Measurements from ENCODE around the gene CARD14.

The CARD14 gene

GRCh38 chr17:80185968-80186367 lies 16.1 kb downstream of the CARD14 start:
- no peak for DNase-seq (ENCODE audit: low read depth)

DNA sequence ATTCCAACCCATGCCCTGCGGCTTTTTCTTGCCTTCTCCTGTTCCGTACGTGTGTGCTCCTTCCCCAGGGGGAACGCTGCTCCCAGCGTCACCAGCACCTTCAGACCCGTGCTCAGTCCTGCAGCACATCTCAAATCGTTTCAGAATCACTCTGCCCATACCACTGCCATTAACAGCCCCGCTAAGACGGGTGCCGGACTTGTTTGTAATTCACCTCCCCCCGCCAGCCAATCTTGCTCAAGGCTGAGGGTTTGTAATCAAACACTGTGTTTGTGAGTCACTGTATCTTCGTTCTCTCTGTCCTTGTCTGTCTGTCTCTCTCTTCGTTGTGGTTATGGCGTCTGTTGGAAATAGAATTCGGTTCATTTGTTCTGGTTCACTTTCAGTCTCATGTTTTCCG lies 17.3 kb downstream of the CARD14 start:
- DNase-seq (ENCODE audit: low read depth): peak; percentile 83

DNA sequence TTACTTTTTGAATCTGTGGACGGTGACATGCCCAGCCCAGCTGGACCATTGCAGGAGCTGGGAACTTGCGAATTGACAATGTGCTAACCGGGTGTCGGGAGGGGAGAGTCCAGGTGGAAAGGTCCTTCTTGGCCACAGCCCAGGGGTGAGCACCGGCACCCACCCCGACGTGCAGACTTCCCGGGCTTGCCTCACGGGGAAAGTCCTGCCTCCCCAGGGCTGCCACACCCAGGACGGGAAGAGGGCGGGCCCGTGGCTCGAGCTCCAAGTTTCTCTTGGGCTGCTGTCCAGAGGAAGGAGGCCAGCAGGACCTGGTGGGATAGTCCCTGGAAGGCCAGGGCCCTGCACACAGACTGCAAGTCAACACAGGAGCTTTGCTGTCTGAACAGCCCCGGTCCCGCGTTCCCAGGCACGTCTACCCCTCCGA lies 17.7 kb downstream of the CARD14 start:
- peak; percentile 13 for DNase-seq (ENCODE audit: low read depth)

GRCh38 chr17:80189611-80190010 lies 19.8 kb downstream of the CARD14 start:
- DNase-seq (ENCODE audit: low read depth): no peak

- no peak for DNase-seq (ENCODE audit: low read depth)
Measured at GRCh38 chr17:80190716-80191115, 20.9 kb downstream of the CARD14 start.

DNA sequence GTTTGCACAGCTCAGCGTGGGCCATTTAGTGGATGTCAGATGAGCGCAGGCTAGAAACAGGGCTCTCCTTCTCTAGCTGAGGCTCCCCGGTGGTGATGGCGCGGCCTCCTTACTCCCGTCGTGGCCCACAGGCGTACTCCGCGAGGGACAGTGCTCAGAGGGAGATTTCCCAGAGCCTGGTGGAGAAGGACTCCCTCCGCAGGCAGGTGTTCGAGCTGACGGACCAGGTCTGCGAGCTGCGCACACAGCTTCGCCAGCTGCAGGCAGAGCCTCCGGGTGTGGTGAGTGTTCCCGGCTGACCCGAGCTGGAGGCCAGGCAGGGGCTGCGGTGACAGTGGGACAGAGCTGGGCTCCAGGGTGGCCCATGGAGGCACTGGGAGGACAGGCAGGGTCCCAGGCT lies 21.4 kb downstream of the CARD14 start:
- no peak for DNase-seq (ENCODE audit: low read depth)

DNA sequence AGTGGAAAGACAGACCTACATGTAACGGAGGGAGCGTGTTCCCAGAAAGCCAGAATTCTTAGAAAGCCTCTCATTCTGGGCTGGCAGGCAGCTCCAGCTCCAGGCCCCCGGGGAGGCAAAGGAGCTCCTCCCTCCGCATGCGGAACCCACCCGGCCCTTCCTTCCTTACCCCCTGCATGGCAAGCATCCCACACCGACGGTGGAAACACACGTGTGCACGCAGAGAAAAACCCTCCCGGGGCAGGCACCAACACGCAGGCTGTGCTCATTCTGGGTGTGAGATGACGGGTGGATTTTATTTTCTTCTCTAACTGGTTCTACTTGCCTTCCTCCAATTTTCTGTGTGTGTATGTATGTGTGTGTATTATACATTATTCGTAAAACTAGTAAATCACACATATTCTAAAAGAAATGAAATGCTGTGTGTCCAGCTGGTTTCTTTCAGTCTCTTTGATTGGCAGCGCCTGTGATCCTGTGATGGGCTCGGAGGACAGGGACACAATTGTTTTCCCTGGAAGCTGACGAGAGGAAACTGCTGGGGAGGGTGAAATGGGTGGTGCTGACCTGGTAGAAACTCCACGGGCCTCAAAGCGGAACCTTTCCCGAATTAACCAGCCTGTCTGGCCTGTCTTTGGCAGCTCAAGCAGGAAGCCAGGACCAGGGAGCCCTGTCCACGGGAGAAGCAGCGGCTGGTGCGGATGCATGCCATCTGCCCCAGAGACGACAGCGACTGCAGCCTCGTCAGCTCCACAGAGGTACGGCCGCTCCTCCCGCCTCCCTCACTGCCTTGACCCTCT lies 22.2 kb downstream of the CARD14 start:
- DNase-seq (ENCODE audit: low read depth): no peak

DNA sequence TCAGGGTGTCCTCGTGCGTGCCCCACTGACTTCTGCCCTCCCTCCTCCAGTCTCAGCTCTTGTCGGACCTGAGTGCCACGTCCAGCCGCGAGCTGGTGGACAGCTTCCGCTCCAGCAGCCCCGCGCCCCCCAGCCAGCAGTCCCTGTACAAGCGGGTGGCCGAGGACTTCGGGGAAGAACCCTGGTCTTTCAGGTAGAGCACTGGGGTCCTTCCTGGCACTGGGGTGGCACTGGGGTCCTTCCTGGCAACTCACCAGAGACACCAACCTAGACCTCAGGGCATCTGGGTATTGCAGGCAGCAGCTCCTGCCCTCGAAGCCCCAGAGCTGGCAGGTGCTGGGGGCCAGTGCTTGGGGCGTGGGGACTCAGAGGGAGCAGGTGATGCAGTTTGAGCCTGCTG lies 25.3 kb downstream of the CARD14 start:
- DNase-seq (ENCODE audit: low read depth): no peak

GRCh38 chr17:80195671-80196529 lies 26.1 kb downstream of the CARD14 start:
- DNase-seq (ENCODE audit: low read depth): no peak

DNA sequence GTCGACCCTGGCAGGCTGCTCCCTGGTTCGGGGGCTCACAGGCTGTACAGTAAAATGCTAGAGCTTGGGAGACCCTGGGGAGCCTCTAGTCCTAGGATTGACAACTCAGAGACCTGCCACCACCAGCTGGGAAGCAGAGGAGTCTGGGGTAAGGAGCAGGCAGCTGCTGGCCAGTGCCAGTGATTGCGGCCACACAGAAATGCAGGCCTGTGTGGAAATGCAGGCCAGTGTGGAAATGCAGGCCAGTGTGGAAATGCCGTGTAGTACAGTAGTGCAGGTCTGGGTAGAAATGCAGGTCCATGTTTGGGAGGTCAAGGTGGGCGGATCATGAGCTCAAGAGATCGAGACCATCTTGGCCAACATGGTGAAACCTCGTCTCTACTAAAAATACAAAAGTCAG lies 26.8 kb downstream of the CARD14 start:
- DNase-seq (ENCODE audit: low read depth): no peak

DNA sequence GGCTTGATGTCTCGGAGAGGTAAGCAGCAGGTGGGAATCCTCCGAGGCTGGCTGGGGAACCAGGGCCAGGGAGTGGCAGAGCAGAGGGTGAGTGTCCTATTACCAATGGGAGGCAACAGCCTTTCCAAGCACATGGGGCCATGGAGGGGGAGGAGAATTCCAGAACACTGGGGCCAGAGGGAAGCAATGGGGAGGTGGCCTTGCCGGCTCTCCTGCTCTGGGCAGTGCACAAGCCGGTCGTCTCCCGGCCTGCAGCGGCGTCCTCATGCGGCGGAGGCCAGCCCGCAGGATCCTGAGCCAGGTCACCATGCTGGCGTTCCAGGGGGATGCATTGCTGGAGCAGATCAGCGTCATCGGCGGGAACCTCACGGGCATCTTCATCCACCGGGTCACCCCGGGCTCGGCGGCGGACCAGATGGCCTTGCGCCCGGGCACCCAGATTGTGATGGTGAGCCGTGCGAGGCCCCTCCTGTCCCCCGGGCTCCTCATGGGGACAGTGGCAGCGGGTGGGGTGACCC lies 28.4 kb downstream of the CARD14 start:
- DNase-seq (ENCODE audit: low read depth): peak; percentile 9

DNA sequence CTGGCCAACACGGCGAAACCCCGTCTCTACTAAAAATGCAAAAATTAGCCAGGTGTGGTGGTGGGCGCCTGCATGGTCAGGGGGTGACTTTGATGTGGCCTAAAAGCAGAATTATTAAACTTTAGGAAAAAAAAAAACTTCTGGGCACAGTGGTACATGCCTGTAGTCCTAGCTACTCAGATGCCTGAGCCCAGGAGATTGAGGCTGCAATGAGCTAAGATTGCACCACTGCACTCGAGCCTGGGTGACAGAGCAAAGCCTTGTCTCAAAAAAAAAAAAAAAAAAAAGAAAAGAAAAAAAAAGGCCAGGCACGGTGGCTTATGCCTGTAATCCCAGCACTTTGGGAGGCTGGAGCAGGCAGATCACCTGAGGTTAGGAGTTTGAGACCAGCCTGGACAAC lies 29.5 kb downstream of the CARD14 start:
- peak; percentile 16 for DNase-seq (ENCODE audit: low read depth)

DNA sequence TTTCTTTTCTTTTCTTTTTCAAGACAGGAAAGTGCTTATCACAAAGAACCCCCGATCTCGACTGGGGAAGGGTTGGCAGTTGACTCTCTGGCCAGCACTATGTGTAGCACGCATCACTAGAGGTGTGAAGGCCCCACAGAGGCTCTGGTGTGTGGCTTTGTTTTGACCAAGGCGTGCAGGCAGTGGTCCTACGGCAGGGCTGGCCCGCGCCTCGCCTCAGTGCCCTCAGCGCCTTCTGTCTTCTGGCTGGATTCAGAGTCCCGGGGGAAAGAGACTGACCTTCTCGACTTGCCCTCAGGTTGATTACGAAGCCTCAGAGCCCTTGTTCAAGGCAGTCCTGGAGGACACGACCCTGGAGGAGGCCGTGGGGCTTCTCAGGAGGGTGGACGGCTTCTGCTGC lies 31.6 kb downstream of the CARD14 start:
- DNase-seq (ENCODE audit: low read depth): no peak

GRCh38 chr17:80202197-80202596 lies 32.4 kb downstream of the CARD14 start:
- DNase-seq (ENCODE audit: low read depth): no peak

- DNase-seq (ENCODE audit: low read depth): no peak
Measured at GRCh38 chr17:80203471-80203963, 33.7 kb downstream of the CARD14 start.

DNA sequence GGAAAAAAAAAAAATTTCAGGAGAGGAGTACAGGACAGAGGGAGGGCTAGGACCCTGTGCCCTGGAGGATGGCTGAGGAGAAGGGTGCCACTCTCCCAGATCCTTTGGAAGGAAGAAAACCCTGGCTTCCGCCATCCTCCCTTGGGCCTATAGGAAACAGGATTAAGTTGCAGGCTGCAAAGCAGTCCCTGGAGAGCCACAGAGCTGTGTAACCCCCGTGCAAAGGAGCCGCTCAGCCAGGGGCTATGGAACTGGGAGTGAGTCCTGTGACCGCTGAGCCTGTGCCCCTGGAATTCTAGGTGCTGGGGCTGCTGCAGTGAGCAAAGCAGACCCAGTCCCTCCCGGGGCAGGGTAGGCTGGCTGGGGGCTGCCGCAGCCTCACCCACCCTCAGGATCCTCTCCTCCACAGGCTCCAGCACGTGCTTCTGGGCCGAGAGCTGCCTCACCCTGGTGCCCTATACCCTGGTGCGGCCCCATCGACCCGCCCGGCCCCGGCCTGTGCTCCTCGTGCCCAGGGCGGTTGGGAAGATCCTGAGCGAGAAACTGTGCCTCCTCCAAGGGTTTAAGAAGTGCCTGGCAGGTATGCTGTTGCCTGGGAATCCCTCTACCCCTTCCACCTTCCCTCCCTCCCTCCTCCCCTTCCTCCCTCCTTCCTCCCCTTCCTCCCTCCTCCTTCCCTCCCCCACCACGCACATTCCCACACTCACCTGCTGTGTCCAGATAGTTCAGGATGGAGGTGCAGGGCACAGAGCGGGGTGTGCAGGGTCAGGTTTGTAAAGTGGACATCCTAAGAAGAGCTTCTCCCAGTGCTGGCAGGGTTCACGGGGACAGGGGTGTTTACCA lies 35.0 kb downstream of the CARD14 start:
- no peak for DNase-seq (ENCODE audit: low read depth)

DNA sequence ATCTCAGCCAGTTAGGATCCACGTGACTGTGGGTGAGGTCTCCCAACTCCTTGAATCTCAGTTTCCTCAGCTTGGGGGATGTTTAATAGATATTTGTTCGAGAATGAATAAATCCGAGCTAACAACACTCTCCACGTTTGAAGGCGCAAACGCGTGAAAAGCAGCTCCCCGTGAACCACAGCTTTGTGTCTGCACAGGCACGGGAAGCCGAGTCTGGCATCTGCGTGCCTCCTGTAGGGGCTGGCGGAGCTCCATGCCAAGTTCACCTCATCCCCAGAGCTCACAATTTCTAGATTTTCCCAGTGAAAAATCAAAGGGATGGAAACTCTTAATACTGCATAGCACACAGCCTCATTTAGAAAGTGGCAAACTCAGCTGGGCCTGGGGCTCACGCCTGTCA lies 36.0 kb downstream of the CARD14 start:
- DNase-seq (ENCODE audit: low read depth): no peak

DNA sequence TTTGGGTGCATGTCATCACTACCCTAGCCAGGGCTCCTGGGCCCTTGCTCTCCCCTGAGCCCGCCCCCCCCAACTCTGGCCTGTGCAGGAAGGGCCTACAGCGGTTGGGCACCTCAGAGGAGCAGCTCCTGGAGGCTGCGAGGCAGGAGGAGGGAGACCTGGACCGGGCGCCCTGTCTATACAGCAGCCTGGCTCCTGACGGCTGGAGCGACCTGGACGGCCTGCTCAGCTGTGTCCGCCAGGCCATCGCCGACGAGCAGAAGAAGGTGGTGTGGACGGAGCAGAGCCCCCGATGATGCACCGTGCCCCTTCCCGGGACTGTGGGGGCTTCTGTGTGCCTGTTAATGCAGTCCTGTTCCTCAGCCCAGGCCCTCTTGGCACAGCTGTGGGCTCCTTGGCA lies 38.2 kb downstream of the CARD14 start:
- DNase-seq (ENCODE audit: low read depth): no peak

DNA sequence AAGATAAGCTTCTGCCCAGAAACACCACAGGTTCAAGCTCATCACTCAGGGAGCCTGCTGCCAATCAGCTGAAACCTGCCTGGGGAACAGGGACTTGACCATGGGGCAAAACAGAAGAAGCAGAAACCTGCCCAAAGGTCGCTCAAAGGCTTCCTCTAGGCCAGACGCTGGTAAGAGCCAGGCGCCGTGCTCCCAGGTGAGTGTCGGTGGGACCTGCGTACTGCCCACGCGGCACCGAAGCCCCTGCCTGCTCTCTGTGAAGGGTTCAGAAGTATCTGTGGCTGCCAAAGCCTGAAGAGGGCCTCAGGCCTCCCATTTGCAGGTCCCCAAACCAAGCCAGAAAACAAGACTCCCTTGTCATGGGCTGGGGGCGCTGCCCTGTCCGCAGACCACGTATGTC lies 39.9 kb downstream of the CARD14 start:
- DNase-seq (ENCODE audit: low read depth): no peak

GRCh38 chr17:80210348-80211108 lies 40.7 kb downstream of the CARD14 start:
- no peak for DNase-seq (ENCODE audit: low read depth)

GRCh38 chr17:80212109-80212508 lies 42.3 kb downstream of the CARD14 start:
- no peak for DNase-seq (ENCODE audit: low read depth)
